Caki2 (cell line): Measurements from ENCODE around the gene TPD52L1. TPM values are rescaled to one million over a fixed set of nuclear protein-coding genes. Genes with fewer than 3 reads are reported as not detected.

ENCODE experiments used
- DNase-seq: peaks from one replicate; pipeline ENCODE4 v3.0.0-alpha.2; 2015; ENCODE audit warnings: low read depth
- in situ Hi-C: cut with HindIII; loops from 2 replicates; pipeline ENCODE4 v1.10.0; 2016; ENCODE audit warnings: low sequenced_read_pairs, low pct_unique_long_range_greater_than_20kb, mixed read lengths
- total RNA-seq: library from RNA; depleted of rRNA; stranded (reverse); fragments of >200 nt; shearing (Covaris generic); gene quantifications from 2 replicates; pipeline ENCODE4 v1.2.3, GENCODE V29; 2014; ENCODE audit warnings: low replicate concordance; rRNA removed

The TPD52L1 gene
- total RNA-seq, 1 experiment from 2014 or later: 328 TPM

GRCh38 chr6:125304970-125305660 lies 151.5 kb downstream of the TPD52L1 start:
- no peak for DNase-seq
- in situ Hi-C loops: no loop called here

DNA sequence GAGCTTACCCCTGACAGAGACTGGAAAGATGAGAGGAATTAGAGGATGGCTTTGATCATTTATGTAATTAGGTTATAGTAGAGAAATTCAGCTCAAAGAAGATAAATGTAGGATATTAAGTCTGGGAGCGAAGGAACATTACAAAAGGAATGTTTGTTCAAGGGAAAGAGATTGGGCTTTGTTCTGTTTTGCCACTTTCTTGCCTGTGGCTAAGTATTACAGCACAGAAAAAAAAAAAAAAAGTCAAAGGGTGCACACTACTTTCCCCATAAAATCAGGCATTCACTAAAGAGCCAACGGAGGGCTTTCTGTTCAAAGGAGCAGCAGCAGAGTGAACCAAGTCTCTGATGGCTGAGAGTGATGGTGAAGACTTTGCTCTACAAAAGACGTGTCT lies 153.2 kb downstream of the TPD52L1 start:
- in situ Hi-C loops: no loop called here
- no peak for DNase-seq

- in situ Hi-C loops: no loop called here
- DNase-seq: peak; percentile 44
These were observed 153.7 kb downstream of the TPD52L1 start for GRCh38 chr6:125307150-125307838.

DNA sequence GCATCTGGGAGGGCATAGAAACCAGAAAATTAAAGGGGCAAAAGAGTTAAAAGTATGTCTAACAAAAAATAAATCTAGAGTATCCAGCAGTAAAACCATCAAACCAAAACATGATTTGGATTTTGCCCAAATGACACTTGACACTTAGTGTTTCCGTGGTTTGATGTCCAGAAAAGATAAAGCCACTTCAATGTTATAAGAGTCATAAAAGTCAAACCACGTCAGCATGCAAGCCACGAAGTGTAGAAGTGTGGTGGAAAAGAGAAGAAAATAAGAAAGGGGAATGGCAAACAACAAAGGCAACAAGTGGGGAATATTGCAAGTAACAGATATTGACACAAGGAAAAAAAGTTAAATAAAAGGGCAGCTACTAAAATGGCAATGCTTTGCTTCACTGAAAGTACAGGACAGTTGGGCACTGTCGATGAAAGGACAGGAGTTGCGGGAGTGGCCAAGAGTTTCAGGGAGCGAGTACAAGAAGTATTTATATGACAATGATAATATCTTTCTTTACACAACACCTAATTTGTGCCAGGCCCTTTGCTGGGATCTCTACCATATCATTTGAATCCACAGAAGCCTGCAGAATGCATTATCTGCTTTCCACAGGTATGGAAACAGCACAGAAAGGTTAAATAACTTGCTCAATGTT lies 154.5 kb downstream of the TPD52L1 start:
- in situ Hi-C loops: no loop called here
- DNase-seq: no peak

- peak; percentile 67 for DNase-seq
- in situ Hi-C loops: loop anchor here (5.0 kb wide), 1 partner anchor 441 kb away; no protein-coding TSS in a partner anchor
These were observed 157.5 kb downstream of the TPD52L1 start for GRCh38 chr6:125310994-125311649.

DNA sequence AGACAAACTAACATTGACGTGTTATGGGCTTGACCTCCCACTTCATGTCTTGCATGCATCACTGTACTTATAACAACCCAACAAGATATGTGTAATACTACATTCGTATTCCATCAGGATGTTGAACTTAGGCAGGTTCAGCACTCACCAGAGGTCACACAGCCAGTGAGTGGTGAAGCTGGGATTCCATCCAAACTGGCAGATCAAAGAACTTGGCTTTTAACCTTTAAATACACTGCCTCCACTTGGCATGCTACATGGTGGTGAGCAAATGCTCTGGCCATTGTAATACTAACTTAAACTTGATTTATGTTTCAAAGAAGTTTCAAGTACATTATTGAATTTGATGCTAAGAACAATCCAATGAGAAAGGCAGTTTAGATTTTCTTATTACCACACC lies 158.9 kb downstream of the TPD52L1 start:
- peak; percentile 18 for DNase-seq
- in situ Hi-C loops: loop anchor here (5.0 kb wide), 1 partner anchor 440 kb away; no protein-coding TSS in a partner anchor

GRCh38 chr6:125312950-125313349 lies 159.4 kb downstream of the TPD52L1 start:
- no peak for DNase-seq
- in situ Hi-C loops: loop anchor here (5.0 kb wide), 1 partner anchor 439 kb away; no protein-coding TSS in a partner anchor

Other genes starting within 250 kb of the TPD52L1 start
- gene RNF217, start 191.3 kb upstream of the TPD52L1 start, total RNA-seq: 5.7 and 12.8 TPM in 2 replicates
- gene HDDC2, start 148.2 kb downstream of the TPD52L1 start, total RNA-seq: 257 and 294 TPM in 2 replicates